ENCODE data around the gene ZBTB7C. TPM values are rescaled to one million over a fixed set of nuclear protein-coding genes. Genes with fewer than 3 reads are reported as not detected.

ZBTB7C gene
- total RNA-seq, 1 donor from 2014 or later = 0.78 TPM

DNA sequence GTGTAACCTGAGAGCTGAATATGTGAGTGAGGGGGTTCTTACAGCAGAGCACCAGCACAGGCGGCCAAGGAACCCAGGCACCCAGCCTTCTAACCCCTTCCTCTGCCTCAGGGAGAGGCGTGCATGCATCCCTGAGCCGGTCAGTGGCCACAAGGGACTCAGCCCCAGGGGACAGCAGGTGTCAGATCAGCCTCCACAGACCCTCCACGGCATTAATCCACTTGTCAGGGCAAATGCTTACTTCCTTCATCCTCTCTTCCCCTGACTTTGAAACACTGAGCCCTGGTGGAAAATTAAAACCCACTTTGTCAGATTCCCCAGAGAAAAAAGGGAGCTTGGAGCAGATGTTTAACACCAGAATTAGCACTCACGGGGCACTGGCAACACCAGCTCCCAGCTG is 418.2 kb downstream of the ZBTB7C start:
- no peak for DNase-seq

DNA sequence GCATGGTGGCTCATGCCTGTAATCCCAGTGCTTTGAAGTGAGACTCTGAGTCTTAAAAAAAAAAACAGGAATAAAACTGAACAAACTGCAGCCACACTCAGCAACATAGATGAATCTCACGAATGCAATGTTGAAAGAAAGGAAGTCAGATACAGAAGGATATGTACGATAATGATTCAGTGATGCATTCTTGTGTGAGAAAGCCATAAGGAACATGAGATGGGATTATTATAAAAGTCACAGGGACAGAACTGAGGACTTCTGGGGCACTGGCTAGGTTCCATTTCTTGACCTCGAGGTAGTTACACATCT is 421.8 kb downstream of the ZBTB7C start:
- no peak for DNase-seq

DNA sequence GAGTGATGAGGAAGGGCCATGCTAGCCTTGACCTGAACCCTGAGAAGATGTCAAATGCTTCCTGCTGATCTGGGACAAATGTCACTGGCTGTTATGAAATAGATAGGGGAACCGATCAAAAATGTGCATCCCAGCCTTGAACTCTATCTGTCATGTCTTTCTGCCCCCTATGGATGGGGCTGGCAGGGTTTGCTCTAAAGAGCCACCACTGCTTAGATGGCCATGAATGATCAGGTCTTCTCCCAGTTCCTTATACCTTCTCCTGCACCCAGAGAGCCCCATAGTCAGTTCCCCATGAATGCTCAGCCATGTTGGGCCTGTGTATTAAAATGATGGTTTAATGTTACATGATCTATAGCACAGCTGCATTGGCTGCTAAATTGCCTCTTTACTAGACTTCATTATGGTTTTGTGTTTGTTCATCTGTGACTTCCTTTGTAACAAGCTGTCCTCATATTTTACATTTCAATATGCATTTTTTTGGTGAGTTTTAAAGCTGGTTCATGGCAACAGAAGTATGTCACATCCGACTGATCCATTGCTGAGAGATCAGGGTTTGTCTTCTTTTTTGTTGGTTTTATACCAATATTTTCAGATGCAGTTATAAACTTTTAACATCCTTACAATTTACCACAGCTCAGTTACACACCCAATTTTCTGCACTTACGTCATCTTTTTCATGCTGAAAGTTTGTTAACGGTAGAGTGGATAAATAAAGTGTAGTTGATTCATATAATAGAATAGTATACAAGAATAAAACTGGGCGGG is 422.4 kb downstream of the ZBTB7C start:
- no peak for DNase-seq

DNA sequence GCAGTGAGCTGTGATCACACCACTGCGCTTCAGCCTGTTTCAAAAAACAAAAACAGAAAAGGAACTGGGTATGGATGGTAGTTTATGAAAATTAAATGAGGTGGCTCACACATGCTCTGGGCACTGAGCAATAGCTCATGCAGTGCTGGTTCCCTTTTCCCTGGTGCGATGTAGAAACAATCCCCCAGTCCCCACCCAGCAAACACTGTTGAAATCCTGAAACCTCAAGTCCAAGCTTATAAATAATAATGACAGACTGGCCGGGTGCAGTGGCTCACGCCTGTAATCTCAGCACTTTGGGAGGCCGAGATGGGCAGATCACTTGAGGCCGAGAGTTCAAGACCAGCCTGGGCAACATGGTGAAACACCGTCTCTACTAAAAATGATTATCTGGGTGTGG is 423.3 kb downstream of the ZBTB7C start:
- no peak for DNase-seq

DNA sequence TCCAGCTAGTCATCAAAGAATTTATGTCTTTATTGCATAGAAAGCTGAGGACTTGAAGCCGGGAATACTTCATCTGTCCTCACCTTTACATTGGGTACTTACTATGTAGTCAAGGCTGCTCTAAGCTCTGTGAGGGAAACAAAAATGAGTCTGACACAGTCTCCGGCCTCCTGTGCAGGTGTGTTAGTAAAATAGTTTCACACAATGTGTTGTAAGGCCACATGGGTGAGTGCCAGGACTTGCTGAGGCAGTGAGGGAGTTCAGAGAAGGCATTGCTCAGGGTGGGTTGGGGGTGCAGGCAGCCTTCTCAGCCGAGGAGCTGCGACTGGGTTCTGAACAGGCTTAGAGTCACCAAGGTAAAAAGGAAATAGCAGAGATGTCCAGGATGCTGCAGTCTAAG is 424.2 kb downstream of the ZBTB7C start:
- no peak for DNase-seq

DNA sequence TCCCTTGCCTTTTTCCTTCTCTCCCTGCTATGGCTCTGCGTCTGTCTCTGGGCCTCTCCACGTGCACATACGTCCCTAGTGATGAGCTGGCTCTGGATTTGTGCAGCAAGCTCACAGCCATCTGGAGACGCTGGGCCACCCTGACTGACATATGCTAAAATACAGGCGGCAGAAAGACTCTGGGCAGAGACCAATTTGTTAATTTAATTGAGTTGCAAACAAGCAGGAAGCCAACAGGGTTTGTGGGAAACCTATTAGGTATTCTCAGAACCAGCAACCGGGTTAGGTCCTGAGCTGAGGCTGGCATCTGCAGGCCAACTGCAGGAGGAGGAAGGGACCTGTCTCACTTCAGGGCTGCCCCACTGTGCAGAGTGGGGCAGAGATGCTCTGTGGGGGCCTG is 425.2 kb downstream of the ZBTB7C start:
- no peak for DNase-seq

DNA sequence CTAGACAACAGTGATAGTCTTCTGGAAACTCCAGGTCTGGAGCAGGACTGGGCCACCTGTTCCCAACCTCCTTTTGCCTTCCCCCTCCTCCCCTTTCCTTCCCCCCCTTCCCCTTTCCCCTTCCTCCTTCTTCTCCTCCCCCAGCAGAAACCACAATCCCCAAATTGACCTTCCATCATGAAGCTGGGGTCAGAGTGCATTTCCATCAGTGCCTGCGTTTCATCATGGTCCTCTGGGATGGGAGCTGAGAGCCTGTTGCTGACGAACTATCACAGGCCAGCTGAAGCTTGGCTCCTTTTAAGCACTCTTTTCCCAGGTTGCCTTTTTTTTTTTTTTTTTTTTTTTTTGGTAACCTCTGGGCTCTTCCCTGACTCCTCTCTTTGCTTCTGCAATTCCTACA is 426.1 kb downstream of the ZBTB7C start:
- DNase-seq = no peak

DNA sequence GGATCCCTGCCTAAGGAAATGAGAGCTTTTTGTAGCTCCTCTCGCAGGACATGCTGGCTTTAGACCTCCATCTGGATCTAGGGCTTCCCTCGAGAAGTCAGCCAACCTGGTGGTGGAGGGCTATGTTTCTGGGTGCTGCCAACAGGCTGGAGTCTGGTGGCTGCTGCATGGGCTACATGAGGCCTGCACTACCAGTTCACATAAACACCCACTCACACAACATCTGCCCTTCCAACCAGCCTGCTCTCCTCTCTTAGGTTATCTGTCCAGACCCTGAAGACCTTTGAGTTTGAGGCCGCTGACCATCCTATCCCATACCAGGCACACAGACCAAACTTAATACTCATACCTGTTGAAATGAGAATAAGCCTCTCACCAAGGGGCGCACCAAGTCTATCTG is 427.4 kb downstream of the ZBTB7C start:
- DNase-seq = no peak

DNA sequence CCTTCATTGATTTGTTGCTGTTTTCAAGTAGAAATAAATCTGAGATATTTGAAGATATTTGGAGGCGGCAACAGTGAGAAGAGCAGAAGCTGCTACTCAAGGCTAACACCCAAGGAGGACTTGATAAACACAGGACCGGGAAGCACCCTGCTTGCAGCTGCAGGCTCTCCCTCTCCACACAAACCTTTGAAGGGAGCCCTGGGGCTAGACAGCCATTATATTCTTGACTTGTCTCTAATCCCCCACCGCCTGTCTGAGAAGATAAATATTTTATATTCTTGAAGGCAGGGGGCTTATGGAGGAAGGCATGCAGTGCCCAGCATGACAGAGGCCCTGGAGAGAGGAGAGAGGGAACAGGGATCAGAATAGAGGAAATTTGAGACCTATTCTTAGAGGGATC is 427.9 kb downstream of the ZBTB7C start:
- DNase-seq = no peak

DNA sequence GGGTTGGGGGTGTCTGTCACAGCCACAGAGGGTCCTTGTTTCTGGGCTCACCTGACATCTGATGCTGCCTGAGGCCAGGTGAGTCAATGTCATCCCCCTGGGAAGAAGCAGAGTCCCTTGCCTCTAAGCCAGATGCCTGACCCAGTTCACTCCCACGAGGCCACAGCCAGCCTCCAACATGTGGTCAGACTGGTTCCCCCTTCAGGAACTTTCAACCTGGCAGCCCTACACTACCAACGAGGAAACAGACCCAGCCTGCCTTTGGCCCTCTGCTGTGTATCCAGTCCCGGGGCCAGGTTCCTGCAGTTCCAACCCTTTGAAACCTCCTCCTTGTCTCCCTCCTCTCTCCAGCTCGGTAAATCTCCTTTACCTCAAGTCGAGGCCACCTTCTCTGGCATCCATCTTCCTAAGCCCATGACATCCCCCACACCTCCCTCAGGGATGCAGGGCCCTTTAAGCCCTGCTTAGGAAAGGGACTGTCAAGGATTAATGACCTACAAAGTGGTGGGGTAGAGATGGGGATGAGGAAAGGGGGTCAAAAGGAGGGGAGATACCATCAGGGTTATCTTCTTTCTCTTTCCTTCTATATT is 429.5 kb downstream of the ZBTB7C start:
- DNase-seq = no peak

DNA sequence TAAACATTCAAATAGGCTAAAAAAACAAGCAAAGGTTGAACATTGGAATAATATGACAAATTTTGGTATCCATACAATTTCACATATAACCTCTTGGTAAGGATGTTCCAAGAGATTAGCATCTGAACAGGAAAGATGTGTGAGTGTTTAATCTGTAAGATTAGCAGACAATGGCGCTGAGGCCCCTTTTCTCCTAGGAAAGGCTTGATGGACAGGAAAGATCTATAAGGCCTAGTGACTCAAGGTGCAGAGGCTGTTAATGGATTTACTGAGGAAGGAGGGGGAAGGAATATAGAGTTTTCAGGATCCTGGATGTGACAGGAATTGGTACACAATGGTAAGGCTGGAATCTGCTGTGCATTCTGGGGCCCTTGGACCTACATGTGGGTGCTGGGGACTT is 430.6 kb downstream of the ZBTB7C start:
- no peak for DNase-seq

DNA sequence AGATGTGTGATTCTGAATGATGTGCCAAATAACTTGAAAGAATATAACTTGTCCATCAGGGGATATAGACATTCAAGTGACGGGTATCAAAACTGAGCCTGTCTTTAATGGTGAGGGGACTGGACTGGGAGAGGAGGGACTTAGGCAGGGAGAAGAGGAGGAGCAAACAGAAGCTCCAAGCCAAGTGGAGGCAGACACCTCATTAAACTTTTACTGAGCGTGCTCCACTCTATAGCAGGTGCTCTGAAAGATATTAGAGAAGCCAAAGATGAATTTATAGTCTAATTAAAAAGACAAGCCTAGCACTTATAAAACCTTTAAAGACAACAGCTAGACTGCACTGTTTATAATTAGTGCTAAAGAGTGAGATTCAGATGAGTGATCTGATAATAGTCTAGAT is 431.0 kb downstream of the ZBTB7C start:
- DNase-seq = no peak

Small RNA genes lying within 50 kb of the gene (small RNA-seq; reads per million reads assigned to genes)
- gene RNU6-708P = not detected

Other genes starting within 250 kb of the ZBTB7C start
- 55.1 TPM for gene CTIF, start 129.6 kb upstream of the ZBTB7C start, total RNA-seq